Astrocyte of the spinal cord (primary cell): ENCODE measurements around the gene GLCCI1.

Source experiments
- DNase-seq: peaks from one replicate; pipeline ENCODE4 v3.0.0; 2011; ENCODE audit warnings: low read depth, low spot score
- H3K4me3 ChIP-seq: 2 replicates; pipeline ENCODE4 v1.5.1; 2011; ENCODE audit warnings: low read depth, mild to moderate bottlenecking, low read length, moderate library complexity
- in situ Hi-C: cut with HindIII; loops from 2 replicates; pipeline ENCODE4 v1.10.0; 2017; ENCODE audit warnings: low sequenced_read_pairs
- TF ChIP-seq, protein P1 (sequence below): IDR thresholded peaks from 2 replicates; pipeline ENCODE4 v1.5.1; 2012; ENCODE audit warnings: low read depth, mild to moderate bottlenecking, low read length, inconsistent platforms

The GLCCI1 gene

DNA sequence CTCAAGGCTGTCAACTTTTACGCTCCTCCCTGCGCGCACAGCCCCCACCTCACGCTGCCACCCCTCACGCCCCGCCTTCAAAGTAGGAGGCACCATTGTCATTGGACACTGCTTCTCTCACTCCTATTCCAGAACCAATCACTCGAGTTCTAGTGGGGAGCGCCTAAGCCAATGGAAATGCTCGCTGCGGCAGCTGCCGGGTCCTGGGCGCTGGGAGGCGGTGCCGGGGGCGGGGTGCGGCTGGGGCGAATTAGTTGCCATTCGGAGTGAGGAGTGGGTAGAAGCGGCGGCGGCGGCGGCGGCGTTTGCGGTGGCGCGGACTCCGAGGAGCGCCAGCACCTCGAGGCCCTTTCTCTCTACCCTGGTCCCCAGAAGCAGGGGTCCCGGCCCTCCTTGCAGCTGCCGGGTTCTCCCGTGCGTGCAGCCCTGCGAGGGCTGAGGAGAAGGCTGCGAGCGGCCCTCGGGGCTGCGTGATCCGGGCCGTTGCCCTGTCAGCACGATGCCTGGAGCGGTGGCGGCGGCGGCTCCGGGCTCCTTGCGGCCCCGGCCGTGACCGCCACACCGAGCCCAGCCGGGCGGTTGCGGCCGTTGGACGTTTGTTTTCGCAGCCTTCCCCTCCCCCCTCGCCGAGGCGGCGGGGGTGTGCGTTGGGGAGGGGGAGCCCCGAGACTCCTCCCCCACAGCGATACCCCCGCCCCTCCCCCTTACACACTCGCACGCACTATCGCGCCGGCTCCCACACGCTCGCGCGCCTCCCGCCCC, at the start of gene GLCCI1:
TSS of gene GLCCI1 (plus strand) at position 253 of the 762 bp plus-strand sequence. CDS start 555 bp downstream, outside the sequence.
- peak; percentile 97 for DNase-seq
- in situ Hi-C loops, result no loop called here
- H3K4me3 ChIP-seq, result peak within 1 kb of the TSS; percentile 70
- TF ChIP-seq, protein P1, sequence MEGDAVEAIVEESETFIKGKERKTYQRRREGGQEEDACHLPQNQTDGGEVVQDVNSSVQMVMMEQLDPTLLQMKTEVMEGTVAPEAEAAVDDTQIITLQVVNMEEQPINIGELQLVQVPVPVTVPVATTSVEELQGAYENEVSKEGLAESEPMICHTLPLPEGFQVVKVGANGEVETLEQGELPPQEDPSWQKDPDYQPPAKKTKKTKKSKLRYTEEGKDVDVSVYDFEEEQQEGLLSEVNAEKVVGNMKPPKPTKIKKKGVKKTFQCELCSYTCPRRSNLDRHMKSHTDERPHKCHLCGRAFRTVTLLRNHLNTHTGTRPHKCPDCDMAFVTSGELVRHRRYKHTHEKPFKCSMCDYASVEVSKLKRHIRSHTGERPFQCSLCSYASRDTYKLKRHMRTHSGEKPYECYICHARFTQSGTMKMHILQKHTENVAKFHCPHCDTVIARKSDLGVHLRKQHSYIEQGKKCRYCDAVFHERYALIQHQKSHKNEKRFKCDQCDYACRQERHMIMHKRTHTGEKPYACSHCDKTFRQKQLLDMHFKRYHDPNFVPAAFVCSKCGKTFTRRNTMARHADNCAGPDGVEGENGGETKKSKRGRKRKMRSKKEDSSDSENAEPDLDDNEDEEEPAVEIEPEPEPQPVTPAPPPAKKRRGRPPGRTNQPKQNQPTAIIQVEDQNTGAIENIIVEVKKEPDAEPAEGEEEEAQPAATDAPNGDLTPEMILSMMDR, result no peak

DNA sequence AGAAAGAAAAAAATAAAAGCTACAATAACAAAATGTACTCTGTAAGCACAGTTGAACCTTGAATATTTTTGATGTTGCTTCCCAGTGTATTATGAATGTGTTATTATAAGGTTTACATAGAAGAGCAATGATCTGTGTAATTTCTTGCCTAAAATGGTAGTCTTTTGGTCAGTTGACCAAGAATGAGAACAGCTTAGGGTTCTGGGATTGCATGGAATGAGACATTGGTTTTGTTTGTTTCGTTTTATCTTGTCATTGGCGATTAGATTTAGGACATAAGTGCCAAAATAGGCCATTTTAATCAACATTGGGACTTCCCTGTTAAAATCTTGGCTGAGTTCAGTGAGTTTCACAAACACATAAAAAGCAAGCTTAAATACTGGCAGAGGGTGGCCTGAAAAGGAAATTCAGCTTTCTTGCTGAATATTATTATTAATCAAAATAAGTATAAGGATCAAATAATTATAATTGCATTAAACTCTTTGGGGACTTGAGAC, 49.1 kb upstream of the GLCCI1 start:
- TF ChIP-seq, protein P1, result no peak
- DNase-seq, result no peak
- in situ Hi-C loops, result no loop called here
- no peak overlapping the region for H3K4me3 ChIP-seq

GRCh38 chr7:7920056-7920455, 48.5 kb upstream of the GLCCI1 start:
- in situ Hi-C loops, result no loop called here
- no peak for DNase-seq
- TF ChIP-seq, protein P1, result no peak
- no peak overlapping the region for H3K4me3 ChIP-seq

DNA sequence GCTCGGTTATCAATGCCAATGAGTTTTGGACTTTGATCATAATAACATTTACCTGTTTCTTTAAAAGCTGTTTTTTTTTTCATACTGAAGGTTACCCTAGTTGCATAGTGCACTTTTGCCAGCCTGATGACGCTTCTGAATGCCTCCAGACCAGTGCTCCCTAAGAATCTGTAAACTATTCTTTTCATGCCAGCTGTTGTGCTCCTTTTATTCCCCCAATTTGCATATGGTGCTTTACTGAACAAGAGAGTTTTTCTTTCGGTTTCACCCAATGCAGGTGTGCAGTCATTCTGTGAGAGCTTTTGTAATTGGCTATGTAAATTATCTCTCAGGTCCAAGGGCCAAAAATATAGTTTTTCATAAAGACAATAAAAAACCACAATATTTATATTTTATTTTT, 48.1 kb upstream of the GLCCI1 start:
- DNase-seq, result no peak
- TF ChIP-seq, protein P1, result no peak
- no peak overlapping the region for H3K4me3 ChIP-seq
- in situ Hi-C loops, result no loop called here

DNA sequence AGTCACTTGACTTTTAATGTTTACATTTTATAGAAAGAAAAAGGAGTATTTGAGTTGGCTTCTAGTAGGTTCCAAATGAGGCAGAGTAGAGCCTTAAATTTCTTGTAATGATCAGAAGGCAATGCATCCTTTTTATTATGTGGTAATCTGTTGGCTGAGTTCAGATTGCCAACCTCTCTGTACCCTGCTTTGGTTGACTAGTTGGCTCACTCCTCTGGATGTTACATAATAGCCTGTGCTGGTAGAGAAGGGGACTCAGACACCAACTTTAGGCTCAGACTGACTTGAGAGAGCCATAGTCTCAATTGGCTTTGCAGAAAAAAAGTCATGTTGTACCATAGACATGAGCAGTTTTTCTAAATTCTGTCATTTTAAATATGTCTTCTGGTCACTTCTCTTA, 46.8 kb upstream of the GLCCI1 start:
- DNase-seq, result no peak
- TF ChIP-seq, protein P1, result no peak
- in situ Hi-C loops, result no loop called here
- no peak overlapping the region for H3K4me3 ChIP-seq

GRCh38 chr7:7922684-7923385, 45.8 kb upstream of the GLCCI1 start:
- H3K4me3 ChIP-seq, result no peak overlapping the region
- TF ChIP-seq, protein P1, result no peak
- in situ Hi-C loops, result no loop called here
- DNase-seq, result no peak
